Calu3 (cell line): ENCODE results near the gene KAZN. TPM values are rescaled to one million over a fixed set of nuclear protein-coding genes. Genes with fewer than 3 reads are reported as not detected.

ENCODE experiments used
- BruUV-seq: library from RNA; stranded (reverse); fragments of 400-500 nt; replicated peaks from 2 replicates; lab custom pipeline; 2021; lab: Mats Ljungman, UMichigan
- CTCF ChIA-PET: fragments of 300-600 bp; sonication (Branson Sonifier 250); formaldehyde crosslinking; loops from one replicate; lab custom pipeline; 2022; ENCODE audit warnings: antibody characterized with exemption; lab: Charles Lee
- DNase-seq: peaks from one replicate; pipeline ENCODE4 v3.0.0; 2022
- H3K27ac Mint-ChIP-seq: one replicate; pipeline ENCODE4 v1.8.0; 2022; ENCODE audit warnings: mixed read lengths; ENCODE audit not compliant: unreplicated experiment
- H3K27me3 Mint-ChIP-seq: one replicate; pipeline ENCODE4 v1.8.0; 2022; ENCODE audit warnings: mixed read lengths; ENCODE audit not compliant: unreplicated experiment
- H3K36me3 Mint-ChIP-seq: one replicate; pipeline ENCODE4 v1.8.0; 2022; ENCODE audit warnings: mild to moderate bottlenecking, moderate library complexity, mixed read lengths; ENCODE audit not compliant: insufficient read depth, unreplicated experiment
- H3K4me1 Mint-ChIP-seq: one replicate; pipeline ENCODE4 v1.8.0; 2022; ENCODE audit warnings: mild to moderate bottlenecking, low read depth, mixed read lengths; ENCODE audit not compliant: unreplicated experiment
- H3K4me3 Mint-ChIP-seq: one replicate; pipeline ENCODE4 v1.8.0; 2022; ENCODE audit warnings: mild to moderate bottlenecking, low read depth, moderate library complexity, mixed read lengths; ENCODE audit not compliant: unreplicated experiment
- H3K9me3 Mint-ChIP-seq: one replicate; pipeline ENCODE4 v1.8.0; 2022; ENCODE audit warnings: low read depth, mixed read lengths; ENCODE audit not compliant: unreplicated experiment
- intact Hi-C: fragments of 100-400 bp; cut with micrococcal nuclease; formaldehyde crosslinking; loops from one replicate; pipeline ENCODE4 v1.10.0; 2022; ENCODE audit not compliant: unreplicated experiment
- total RNA-seq: library from RNA; stranded (reverse); gene quantifications from 2 replicates; pipeline ENCODE4 v1.2.3, GENCODE V29; 2022
- TF ChIP-seq, protein P1 (sequence below): fragments of 200-600 bp; IDR thresholded peaks from one replicate; pipeline ENCODE4 v1.8.0; 2022; ENCODE audit warnings: antibody characterized with exemption; ENCODE audit not compliant: unreplicated experiment

KAZN gene
- total RNA-seq, 1 experiment from 2014 or later, result 3.6 TPM

DNA sequence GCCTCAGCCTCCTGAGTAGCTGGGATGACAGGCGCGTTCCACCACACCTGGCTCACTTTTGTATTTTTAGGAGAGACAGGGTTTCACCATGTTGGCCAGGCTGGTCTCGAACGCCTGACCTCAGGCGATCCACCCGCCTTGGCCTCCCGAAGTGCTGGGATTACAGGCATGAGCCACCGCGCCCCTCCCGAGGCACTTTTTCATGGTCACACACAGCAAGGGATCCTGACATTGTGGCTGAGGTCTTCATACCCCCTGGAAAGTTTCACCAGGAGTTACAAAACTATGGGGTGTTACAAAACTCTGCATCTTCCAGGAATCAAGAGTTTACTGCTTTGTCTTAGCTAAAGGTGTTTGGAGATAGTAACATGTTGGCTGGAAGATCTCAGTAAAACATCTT is 320.8 kb downstream of the KAZN start:
- no peaks in the 10 kb centered on the region for H3K9me3 Mint-ChIP-seq
- CTCF ChIA-PET, result no interaction called here

DNA sequence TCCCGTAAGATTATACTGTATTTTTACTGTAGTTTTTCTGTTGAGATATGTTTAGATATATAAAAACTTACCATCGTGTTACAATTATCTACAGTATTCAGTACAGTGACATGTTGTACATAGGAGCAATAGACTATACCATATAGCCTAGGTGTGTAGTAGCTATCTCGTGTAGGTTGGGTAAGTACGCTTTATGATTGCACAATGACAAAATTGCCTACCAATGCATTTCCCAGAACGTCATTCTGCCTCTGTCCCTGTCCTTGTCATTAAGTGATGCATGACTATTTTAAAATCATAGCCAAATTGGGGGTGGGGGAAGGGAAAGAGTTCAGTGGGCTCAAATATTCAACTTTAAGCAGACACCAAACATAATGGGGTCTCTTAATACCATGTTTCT is 321.3 kb downstream of the KAZN start:
- CTCF ChIA-PET, result no interaction called here
- BruUV-seq, result no TSS peak
- peaks cover 4% of the 10 kb centered on the region for H3K36me3 Mint-ChIP-seq
- no peaks in the 10 kb centered on the region for H3K9me3 Mint-ChIP-seq
- H3K4me3 Mint-ChIP-seq, result no peak overlapping the region
- TF ChIP-seq, protein P1, sequence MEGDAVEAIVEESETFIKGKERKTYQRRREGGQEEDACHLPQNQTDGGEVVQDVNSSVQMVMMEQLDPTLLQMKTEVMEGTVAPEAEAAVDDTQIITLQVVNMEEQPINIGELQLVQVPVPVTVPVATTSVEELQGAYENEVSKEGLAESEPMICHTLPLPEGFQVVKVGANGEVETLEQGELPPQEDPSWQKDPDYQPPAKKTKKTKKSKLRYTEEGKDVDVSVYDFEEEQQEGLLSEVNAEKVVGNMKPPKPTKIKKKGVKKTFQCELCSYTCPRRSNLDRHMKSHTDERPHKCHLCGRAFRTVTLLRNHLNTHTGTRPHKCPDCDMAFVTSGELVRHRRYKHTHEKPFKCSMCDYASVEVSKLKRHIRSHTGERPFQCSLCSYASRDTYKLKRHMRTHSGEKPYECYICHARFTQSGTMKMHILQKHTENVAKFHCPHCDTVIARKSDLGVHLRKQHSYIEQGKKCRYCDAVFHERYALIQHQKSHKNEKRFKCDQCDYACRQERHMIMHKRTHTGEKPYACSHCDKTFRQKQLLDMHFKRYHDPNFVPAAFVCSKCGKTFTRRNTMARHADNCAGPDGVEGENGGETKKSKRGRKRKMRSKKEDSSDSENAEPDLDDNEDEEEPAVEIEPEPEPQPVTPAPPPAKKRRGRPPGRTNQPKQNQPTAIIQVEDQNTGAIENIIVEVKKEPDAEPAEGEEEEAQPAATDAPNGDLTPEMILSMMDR, result no peak
- no peak overlapping the region for H3K27ac Mint-ChIP-seq
- no peak for DNase-seq
- no peaks in the 10 kb centered on the region for H3K4me1 Mint-ChIP-seq
- H3K27me3 Mint-ChIP-seq, result peaks cover 22% of the 10 kb centered on the region
- intact Hi-C loops, result loop anchor here (5.0 kb wide), 1 partner anchor 108 kb away; no protein-coding TSS in a partner anchor

More for the DNA sequence above, 320.8 kb downstream of the KAZN start:
- DNase-seq, result no peak
- Mint-ChIP-seq H3K36me3 (no peaks in the 10 kb centered on the region), H3K4me3 (no peak overlapping the region), H3K27me3 (peaks cover 22% of the 10 kb centered on the region), H3K4me1 (no peaks in the 10 kb centered on the region), H3K27ac (no peak overlapping the region)
- BruUV-seq, result no TSS peak
- intact Hi-C loops, result loop anchor here (5.0 kb wide), 1 partner anchor 108 kb away; no protein-coding TSS in a partner anchor
- TF ChIP-seq, protein P1, result no peak

DNA sequence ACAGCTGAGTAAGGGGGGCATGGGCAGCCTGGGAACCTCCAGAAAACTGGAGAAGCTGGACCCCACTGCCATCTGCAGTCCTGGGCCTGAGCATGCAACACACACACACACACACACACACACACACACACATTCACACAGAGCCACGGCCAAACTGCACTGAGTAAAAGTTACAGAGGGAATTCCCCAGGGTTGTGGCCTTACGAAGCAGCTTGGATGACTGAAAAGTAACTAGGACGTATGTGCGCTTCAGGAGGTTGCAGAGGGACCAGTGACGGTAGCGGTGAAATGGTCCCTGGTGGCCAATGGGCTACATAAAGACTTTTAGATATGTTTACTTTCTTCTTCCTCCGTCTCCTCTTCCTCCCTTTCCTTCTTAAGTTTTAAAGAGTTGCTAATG is 322.6 kb downstream of the KAZN start:
- intact Hi-C loops, result no loop called here

DNA sequence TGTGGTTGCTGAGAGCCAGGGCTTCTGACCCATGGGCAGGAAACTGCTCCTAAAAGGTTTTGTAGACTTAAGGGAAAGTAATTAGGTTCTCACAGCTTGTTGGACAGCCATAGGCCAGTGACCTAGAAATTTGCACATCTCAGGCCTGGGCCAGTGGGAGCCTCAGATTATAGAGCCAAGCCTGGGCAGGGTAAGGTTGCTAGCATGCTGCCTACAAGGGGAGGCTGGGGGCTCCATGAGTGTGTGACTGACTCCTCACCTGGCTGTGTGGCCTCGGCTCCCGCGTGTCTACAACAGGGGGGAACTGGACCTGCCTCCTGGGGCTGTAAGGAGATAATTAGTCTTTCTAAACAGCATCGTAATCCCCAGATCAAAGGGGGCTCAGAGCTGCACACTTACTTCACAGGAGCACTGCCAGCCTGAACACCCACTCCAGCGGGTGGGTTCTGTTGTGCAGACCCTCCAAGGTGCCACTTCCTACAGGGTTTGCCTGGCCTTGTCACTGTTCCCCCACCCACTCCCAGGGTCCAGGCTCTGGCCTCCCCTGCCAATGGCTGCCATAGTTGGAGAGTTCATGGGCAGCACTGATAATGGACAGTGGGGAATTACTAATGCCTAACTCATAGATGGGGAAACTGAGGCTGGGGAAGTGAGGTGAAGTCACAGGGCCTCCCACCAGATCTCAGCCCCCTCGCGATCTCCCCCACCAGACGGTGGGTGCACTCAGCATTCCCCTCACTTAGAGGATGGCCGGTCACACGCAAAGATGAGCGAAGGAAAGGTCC is 324.6 kb downstream of the KAZN start:
- no TSS peak for BruUV-seq
- no peak for DNase-seq
- H3K27me3 Mint-ChIP-seq, result peaks cover 32% of the 10 kb centered on the region
- H3K4me3 Mint-ChIP-seq, result peak overlapping the region; percentile 49
- TF ChIP-seq, protein P1, result no peak
- no peaks in the 10 kb centered on the region for H3K9me3 Mint-ChIP-seq
- intact Hi-C loops, result no loop called here
- peaks cover 8% of the 10 kb centered on the region for H3K36me3 Mint-ChIP-seq
- CTCF ChIA-PET, result no interaction called here
- H3K4me1 Mint-ChIP-seq, result no peaks in the 10 kb centered on the region
- H3K27ac Mint-ChIP-seq, result no peak overlapping the region

More for the DNA sequence above, 322.6 kb downstream of the KAZN start:
- no peaks in the 10 kb centered on the region for H3K4me1 Mint-ChIP-seq
- no peak overlapping the region for H3K27ac Mint-ChIP-seq
- CTCF ChIA-PET, result no interaction called here
- DNase-seq, result no peak
- no peaks in the 10 kb centered on the region for H3K9me3 Mint-ChIP-seq
- BruUV-seq, result no TSS peak
- H3K36me3 Mint-ChIP-seq, result peaks cover 8% of the 10 kb centered on the region
- peaks cover 29% of the 10 kb centered on the region for H3K27me3 Mint-ChIP-seq
- H3K4me3 Mint-ChIP-seq, result no peak overlapping the region
- TF ChIP-seq, protein P1, result no peak
